SK-N-MC (cell line): Measurements from ENCODE around the gene ADGRF5.

Experiments
- DNase-seq: peaks from one replicate; pipeline ENCODE4 v3.0.0-alpha.2; 2011; ENCODE audit warnings: low read depth, low spot score
- H3K27ac ChIP-seq: fragments of 200-600 bp; sonication (generic); 2 replicates; pipeline ENCODE4 v1.5.1; 2016; ENCODE audit warnings: mixed run types
- H3K36me3 ChIP-seq: fragments of 200-600 bp; sonication (generic); 2 replicates; pipeline ENCODE4 v1.6.1; 2017; ENCODE audit warnings: antibody characterized with exemption, low read length, mixed read lengths; ENCODE audit not compliant: insufficient read depth
- H3K4me3 ChIP-seq: fragments of 200-600 bp; sonication (generic); 2 replicates; pipeline ENCODE4 v1.5.1; 2016
- H3K9ac ChIP-seq: fragments of 200-600 bp; sonication (generic); 2 replicates; pipeline ENCODE4 v1.8.0; 2017; ENCODE audit warnings: mixed run types, mixed read lengths; ENCODE audit not compliant: insufficient read length
- H3K9me3 ChIP-seq: fragments of 200-600 bp; sonication (generic); 2 replicates; pipeline ENCODE4 v1.6.1; 2017; ENCODE audit warnings: low read depth, mild to moderate bottlenecking, antibody characterized with exemption, low read length, moderate library complexity, mixed read lengths
- EZH2 ChIP-seq: fragments of 200-600 bp; sonication (generic); IDR thresholded peaks from one replicate; pipeline ENCODE4 v1.6.1; 2017; ENCODE audit warnings: antibody characterized with exemption
- FOXP2 ChIP-seq: optimal IDR thresholded peaks from 2 replicates; pipeline ENCODE3; 2011; ENCODE audit warnings: mild to moderate bottlenecking, moderate library complexity; ENCODE audit not compliant: insufficient read depth; ENCODE audit errors: extremely low read length, control extremely low read depth
- POLR2AphosphoS5 ChIP-seq: IDR thresholded peaks from 2 replicates; pipeline ENCODE4 v1.6.1; 2012; ENCODE audit warnings: mild to moderate bottlenecking, low read depth, low read length, borderline replicate concordance

ADGRF5 gene

DNA sequence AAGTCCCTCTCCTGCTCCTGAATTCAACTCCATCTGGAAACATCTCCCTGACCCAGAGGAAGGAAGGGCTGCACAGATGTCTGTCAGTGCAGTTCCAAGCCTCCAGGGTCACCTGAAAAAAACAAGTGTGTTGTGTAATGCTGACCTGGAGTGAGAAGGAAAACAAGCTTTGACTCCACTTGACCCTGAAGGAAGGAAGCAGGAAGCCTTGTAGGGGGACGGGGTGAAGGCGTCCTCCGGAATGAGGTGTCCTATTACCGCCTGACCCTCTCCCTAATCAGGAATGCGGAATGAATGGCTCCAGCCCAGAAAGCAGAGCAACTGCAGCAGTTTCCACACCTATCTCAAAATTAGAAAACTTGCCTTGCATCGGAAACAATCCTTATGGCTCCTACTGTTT, 13.9 kb upstream of the ADGRF5 start:
- Histone ChIP-seq H3K27ac (no peak overlapping the region), H3K9me3 (no peaks in the 10 kb centered on the region), H3K9ac (no peak overlapping the region), H3K4me3 (no peak overlapping the region), H3K36me3 (no peaks in the 10 kb centered on the region)
- TF ChIP-seq POLR2AphosphoS5 (no peak), EZH2 (no peak), FOXP2 (no peak)
- DNase-seq, result no peak

DNA sequence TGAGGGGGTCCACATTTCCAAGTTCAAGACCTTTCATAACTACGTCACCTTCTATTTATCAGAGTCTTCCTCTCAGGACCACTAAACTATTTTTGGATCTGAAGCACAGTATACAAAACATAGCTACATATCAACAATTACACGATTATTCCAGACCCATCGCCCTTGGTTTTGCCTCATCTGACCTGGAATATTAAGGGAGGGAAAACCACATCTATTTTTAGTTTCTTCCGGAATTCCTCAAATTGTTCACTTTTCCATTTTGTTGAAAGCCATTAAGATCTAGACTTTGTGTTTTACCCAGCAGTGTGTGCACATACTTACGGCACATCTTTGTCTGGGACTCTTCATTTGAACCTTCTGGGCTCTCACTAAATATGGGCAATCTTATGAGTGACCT, 12.0 kb upstream of the ADGRF5 start:
- Histone ChIP-seq H3K4me3 (no peak overlapping the region), H3K9me3 (no peaks in the 10 kb centered on the region), H3K27ac (no peak overlapping the region), H3K9ac (no peak overlapping the region), H3K36me3 (no peaks in the 10 kb centered on the region)
- DNase-seq, result no peak
- TF ChIP-seq POLR2AphosphoS5 (no peak), FOXP2 (no peak), EZH2 (no peak)

- H3K9me3 ChIP-seq, result no peaks in the 10 kb centered on the region
- H3K36me3 ChIP-seq, result no peaks in the 10 kb centered on the region
- H3K9ac ChIP-seq, result no peak overlapping the region
- no peak for DNase-seq
- H3K4me3 ChIP-seq, result no peak overlapping the region
- TF ChIP-seq FOXP2 (no peak), POLR2AphosphoS5 (no peak), EZH2 (no peak)
- H3K27ac ChIP-seq, result no peak overlapping the region
Observed at GRCh38 chr6:46932526-46933319, 11.0 kb upstream of the ADGRF5 start.

DNA sequence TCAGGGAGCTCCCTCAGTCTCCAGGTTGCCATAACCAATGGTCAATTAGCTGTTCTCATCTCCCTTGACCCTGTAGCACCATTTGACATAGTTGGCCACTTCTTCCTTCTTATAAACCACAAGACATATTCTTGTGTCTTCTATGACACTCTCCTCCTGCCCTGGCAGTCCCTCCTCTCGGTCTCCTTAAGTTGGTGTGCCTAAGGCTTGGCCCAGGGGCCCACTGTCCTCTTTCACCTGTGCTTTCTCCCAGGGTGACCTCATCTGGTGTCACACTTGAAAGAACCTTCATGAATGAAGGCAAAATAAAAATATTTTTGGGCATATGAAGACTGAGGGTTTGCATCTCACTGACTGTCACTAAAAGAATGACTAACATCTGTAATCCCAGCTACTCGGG, 9.7 kb upstream of the ADGRF5 start:
- Histone ChIP-seq H3K27ac (no peak overlapping the region), H3K9ac (no peak overlapping the region), H3K36me3 (no peaks in the 10 kb centered on the region), H3K9me3 (no peaks in the 10 kb centered on the region), H3K4me3 (no peak overlapping the region)
- TF ChIP-seq POLR2AphosphoS5 (no peak), FOXP2 (no peak), EZH2 (no peak)
- no peak for DNase-seq

DNA sequence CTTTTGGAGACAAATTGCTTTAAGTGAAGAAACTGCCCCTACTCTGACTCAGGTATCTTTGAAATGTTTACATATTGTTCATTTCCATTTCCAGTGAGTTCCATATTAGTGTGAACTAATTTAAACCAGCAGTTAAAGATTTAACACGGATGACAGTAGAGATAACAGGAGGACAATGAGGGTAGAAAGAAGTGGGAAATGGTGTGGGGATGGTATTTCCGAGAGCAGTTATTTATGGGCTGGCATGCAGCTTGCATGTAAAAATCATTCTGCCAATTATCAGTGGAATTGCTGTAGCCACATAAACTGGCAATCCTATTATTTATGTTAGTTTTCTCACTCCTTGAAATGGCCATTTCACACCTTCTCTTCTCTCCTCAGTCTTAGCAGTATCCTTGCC, 8.6 kb upstream of the ADGRF5 start:
- no peak overlapping the region for H3K9ac ChIP-seq
- DNase-seq, result no peak
- H3K27ac ChIP-seq, result no peak overlapping the region
- H3K36me3 ChIP-seq, result no peaks in the 10 kb centered on the region
- H3K4me3 ChIP-seq, result no peak overlapping the region
- TF ChIP-seq POLR2AphosphoS5 (no peak), FOXP2 (no peak), EZH2 (no peak)
- no peaks in the 10 kb centered on the region for H3K9me3 ChIP-seq

- H3K27ac ChIP-seq, result no peak overlapping the region
- no peak for DNase-seq
Observed at GRCh38 chr6:46927066-46927465, 5.3 kb upstream of the ADGRF5 start.

GRCh38 chr6:46926481-46926880, 4.7 kb upstream of the ADGRF5 start:
- no peak overlapping the region for H3K4me3 ChIP-seq
- H3K9me3 ChIP-seq, result no peaks in the 10 kb centered on the region
- no peak for DNase-seq
- H3K36me3 ChIP-seq, result no peaks in the 10 kb centered on the region
- no peak overlapping the region for H3K9ac ChIP-seq
- no peak overlapping the region for H3K27ac ChIP-seq
- TF ChIP-seq FOXP2 (no peak), EZH2 (no peak), POLR2AphosphoS5 (no peak)

More at GRCh38 chr6:46927066-46927465, 5.3 kb upstream of the ADGRF5 start:
- TF ChIP-seq POLR2AphosphoS5 (no peak), EZH2 (no peak), FOXP2 (no peak)
- Histone ChIP-seq H3K9ac (no peak overlapping the region), H3K9me3 (no peaks in the 10 kb centered on the region), H3K36me3 (no peaks in the 10 kb centered on the region), H3K4me3 (no peak overlapping the region)

DNA sequence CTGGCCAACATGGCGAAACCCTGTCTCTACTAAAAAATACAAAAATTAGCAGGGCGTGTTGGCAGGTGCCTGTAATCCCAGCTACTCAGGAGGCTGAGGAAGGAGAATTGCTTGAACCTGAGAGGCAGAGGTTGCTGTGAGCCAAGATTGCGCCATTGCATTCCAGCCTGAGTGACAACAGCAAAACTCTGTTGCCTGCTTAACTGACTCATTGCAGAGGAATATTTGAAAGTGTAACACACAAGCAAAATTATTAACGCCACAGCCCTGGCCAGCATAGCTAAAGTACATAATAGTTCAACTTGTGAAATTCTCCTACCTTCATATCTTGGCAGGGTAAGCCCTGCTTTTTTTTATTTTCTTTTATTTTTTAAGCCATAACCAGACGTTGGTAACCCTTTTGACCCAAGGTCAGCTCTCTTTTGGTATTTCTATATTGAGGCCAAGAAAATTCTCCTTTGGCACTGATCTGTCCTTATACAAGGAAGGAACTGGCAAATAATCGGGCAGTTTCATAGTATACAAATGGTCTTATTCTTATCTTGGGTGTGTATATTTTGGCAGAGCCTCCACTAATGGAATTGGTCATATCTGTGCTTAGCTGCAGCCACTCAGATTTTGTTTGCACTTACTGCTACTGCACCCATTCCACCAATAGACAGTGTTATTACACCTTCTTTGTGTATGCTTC, 4.0 kb upstream of the ADGRF5 start:
- no peak for TF ChIP-seq POLR2AphosphoS5
- TF ChIP-seq FOXP2, result no peak
- no peak for TF ChIP-seq EZH2
- Histone ChIP-seq H3K27ac (no peak overlapping the region), H3K9me3 (no peaks in the 10 kb centered on the region), H3K4me3 (no peak overlapping the region), H3K36me3 (no peaks in the 10 kb centered on the region), H3K9ac (no peak overlapping the region)
- no peak for DNase-seq
